Measurements from ENCODE around the gene NEMP2.
"Not testable (repeated sequence)": the region's sequence is repeated elsewhere in the genome, so short reads cannot be mapped to it uniquely, and the experiment has no call there.

NEMP2 gene

DNA sequence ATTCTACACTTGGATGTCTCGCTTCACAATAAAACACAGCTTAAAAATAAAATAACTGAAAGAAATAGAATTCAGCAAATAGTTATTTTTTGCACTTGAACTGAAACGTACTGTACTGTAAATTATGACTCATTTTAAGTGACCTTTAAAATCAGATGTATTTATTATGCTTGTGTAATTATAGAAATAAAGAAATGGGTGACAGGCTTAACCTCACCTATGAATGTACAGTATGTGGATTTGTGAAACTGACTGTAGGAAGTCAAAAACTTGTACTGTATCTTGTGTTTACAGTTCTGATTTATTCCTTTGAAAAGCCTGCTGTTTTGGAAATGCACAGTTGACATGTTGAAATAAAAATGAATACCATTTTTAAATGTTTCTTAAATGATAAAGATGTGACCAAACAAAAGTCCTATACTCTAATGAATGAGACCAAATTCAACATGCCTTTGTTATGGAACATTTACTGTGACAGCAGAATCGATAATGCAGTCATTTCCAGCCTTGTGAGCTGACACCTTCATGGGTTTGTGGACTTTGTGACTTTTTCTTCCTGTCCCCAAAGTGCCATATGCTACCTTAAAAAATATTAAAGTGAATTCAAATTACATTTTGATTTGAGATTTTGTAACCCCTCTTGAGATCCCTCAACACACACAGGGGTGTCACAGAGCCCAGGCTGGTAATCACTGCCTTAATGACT is 32.7 kb downstream of the NEMP2 start:
- H3K4me3 ChIP-seq = no peak overlapping the region
- H3K27me3 ChIP-seq = no peaks in the 10 kb centered on the region
- H4K20me1 ChIP-seq = no peaks in the 10 kb centered on the region
- H3K9me3 ChIP-seq = no peaks in the 10 kb centered on the region
- no peak overlapping the region for H3K4me2 ChIP-seq
- H3K27ac ChIP-seq = no peak overlapping the region
- H3K9ac ChIP-seq = no peak overlapping the region
- peaks cover 3% of the 10 kb centered on the region for H3K4me1 ChIP-seq
- H3K36me3 ChIP-seq = peaks cover 55% of the 10 kb centered on the region
- TF ChIP-seq Cebpa-rat (IDR thresholded peaks at IDR 0.05) = no peak

DNA sequence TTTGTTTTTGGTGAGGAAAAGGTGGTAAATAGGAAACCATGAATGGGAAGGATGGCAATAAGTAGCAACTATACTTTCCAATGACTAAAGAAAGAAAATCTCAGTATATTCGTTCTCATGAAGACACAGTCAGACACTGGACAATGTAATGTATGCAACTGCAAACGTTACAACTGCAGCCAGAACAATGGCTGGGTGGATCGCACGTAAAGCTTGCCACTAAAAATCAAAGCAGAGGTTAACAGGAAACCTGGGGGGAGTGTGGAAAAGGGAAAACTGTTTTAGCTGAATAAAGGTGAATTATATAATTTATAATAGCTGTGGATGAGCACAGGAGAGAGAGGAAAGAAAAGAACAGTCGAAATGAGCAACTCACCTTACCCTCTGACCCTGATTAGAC is 33.3 kb downstream of the NEMP2 start:
- Histone ChIP-seq H3K9ac (no peak overlapping the region), H4K20me1 (no peaks in the 10 kb centered on the region), H3K4me2 (no peak overlapping the region), H3K4me1 (no peaks in the 10 kb centered on the region), H3K4me3 (no peak overlapping the region), H3K36me3 (peaks cover 55% of the 10 kb centered on the region), H3K9me3 (no peaks in the 10 kb centered on the region), H3K27ac (no peak overlapping the region), H3K27me3 (no peaks in the 10 kb centered on the region)
- no peak for TF ChIP-seq Cebpa-rat (IDR thresholded peaks at IDR 0.05)

DNA sequence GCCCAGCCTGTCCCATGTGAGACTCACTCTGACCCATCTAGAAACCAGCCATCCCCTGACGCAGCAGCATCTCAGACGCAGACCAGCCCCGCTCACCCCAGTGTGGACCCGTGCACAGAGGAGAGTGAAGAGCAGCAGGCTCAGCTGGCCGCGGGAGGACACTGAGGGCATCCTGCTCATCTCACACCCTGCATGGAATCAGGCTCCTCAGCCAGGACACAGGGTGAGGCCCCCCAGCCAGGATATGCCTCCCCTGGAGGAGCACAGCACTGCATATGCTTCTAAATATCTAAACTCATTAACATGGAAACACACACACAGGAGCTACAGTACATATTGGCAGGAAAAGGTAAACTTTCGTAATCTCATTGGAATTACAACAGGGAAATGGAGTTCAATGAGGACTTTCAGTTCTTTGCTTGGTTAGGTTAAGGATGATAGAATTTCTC is 34.4 kb downstream of the NEMP2 start:
- no peaks in the 10 kb centered on the region for H3K27me3 ChIP-seq
- H4K20me1 ChIP-seq = no peaks in the 10 kb centered on the region
- H3K9me3 ChIP-seq = no peaks in the 10 kb centered on the region
- H3K4me1 ChIP-seq = no peaks in the 10 kb centered on the region
- peaks cover 46% of the 10 kb centered on the region for H3K36me3 ChIP-seq
- no peak overlapping the region for H3K4me2 ChIP-seq
- no peak overlapping the region for H3K4me3 ChIP-seq
- H3K9ac ChIP-seq = no peak overlapping the region
- H3K27ac ChIP-seq = no peak overlapping the region
- TF ChIP-seq Cebpa-rat (IDR thresholded peaks at IDR 0.05) = no peak

DNA sequence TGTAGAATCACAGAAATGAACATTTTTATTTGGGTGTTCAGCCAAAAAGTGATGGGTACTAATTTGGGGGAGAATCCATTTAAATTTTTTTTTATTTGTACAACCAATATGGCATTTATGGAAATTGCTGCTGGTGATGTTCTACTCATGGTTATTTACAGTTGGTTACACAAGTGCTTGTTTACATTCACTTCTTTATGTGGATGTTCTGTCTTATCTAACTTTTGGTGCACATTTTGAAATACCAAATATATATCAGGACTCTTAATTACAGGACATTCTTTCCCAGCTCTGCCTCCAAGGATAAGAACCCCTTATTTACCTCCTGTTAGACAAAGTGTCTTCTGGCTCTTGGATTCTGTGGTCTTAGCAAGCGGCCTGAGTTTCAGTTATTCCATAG is 35.2 kb downstream of the NEMP2 start:
- no peaks in the 10 kb centered on the region for H3K27me3 ChIP-seq
- TF ChIP-seq Cebpa-rat (IDR thresholded peaks at IDR 0.05) = no peak
- H3K36me3 ChIP-seq = peaks cover 42% of the 10 kb centered on the region
- H3K27ac ChIP-seq = no peak overlapping the region
- H3K4me3 ChIP-seq = no peak overlapping the region
- no peaks in the 10 kb centered on the region for H3K9me3 ChIP-seq
- no peaks in the 10 kb centered on the region for H3K4me1 ChIP-seq
- H3K9ac ChIP-seq = no peak overlapping the region
- no peaks in the 10 kb centered on the region for H4K20me1 ChIP-seq
- no peak overlapping the region for H3K4me2 ChIP-seq

DNA sequence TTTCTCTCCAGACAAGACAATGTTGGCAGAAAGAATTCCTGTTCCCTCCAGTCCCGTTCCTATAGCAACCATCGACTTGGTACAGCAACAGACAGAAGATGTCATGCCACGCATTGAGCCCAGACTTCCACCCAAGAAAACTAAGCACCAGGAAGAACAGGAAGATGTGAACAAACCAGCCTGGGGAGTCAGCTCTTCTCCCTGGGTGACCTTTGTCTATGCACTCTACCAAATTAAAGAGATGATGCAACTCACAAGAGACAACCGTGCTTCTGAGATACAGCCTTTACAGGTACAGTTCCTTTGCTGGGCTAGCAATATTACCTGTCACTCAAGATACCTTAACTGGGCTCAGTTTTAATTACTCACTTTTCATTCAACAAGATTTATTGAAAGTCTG is 37.1 kb downstream of the NEMP2 start:
- TF ChIP-seq Cebpa-rat (IDR thresholded peaks at IDR 0.05) = no peak
- Histone ChIP-seq H3K27ac (no peak overlapping the region), H3K4me2 (no peak overlapping the region), H3K27me3 (no peaks in the 10 kb centered on the region), H3K9me3 (peaks cover 9% of the 10 kb centered on the region; the same call in 1 of the 2 replicates), H3K9ac (no peak overlapping the region), H3K4me1 (no peaks in the 10 kb centered on the region), H3K4me3 (no peak overlapping the region), H3K36me3 (peaks cover 34% of the 10 kb centered on the region), H4K20me1 (no peaks in the 10 kb centered on the region)

DNA sequence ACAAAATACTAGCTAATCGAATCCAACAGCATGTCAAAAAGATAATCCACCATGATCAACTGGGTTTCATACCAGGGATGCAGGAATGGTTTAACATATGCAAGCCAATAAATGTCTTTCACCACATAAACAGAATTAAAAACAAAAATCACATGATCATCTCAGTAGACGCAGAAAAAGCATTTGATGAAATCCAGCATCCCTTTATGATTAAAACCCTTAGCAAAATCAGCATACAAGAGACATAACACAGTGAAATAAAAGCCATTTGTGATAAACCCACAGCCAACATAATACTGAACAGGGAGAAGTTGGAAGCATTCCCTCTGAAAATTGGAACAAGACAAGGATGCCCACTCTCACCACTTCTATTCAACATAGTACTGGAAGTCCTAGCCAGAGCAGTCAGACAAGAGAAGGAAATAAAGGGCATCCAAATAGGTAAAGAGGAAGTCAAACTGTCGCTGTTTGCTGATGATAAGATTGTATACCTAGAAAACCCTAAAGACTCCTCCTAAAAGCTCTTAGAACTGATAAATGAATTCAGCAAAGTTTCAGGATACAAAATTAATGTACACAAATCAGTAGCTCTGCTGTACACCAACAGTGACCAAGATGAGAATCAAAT is 39.8 kb downstream of the NEMP2 start:
- Histone ChIP-seq H3K9me3 (peaks cover 13% of the 10 kb centered on the region), H3K36me3 (peaks cover 42% of the 10 kb centered on the region)
- not testable (repeated sequence) for H4K20me1 ChIP-seq, H3K27ac ChIP-seq, H3K4me1 ChIP-seq, H3K9ac ChIP-seq, H3K4me3 ChIP-seq, H3K27me3 ChIP-seq, H3K4me2 ChIP-seq

DNA sequence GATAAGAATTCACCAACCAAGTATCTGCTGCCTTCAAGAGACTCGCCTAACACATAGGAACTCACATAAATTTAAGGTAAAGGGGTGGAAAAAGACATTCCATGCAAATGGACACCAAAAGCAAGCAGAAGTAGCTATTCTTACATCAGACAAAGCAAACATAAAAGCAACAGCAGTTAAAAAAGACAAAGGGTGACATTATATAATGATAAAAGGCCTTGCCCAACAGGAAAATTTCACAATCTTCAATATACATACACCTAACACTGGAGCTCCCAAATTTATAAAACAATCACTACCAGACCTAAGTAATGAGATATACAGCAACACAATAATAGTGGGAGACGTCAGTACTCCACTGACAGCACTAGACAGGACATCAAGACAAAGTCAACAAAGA is 41.4 kb downstream of the NEMP2 start:
- H4K20me1 ChIP-seq = no peaks in the 10 kb centered on the region
- H3K4me2 ChIP-seq = no peak overlapping the region
- H3K4me1 ChIP-seq = 0 out of 2 replicates have a peak, but pooled peaks cover 4% of the 10 kb centered on the region
- H3K27ac ChIP-seq = no peak overlapping the region
- peaks cover 13% of the 10 kb centered on the region for H3K9me3 ChIP-seq
- TF ChIP-seq Cebpa-rat (IDR thresholded peaks at IDR 0.05) = no peak
- peaks cover 54% of the 10 kb centered on the region for H3K36me3 ChIP-seq
- H3K9ac ChIP-seq = no peak overlapping the region
- no peaks in the 10 kb centered on the region for H3K27me3 ChIP-seq
- no peak overlapping the region for H3K4me3 ChIP-seq

DNA sequence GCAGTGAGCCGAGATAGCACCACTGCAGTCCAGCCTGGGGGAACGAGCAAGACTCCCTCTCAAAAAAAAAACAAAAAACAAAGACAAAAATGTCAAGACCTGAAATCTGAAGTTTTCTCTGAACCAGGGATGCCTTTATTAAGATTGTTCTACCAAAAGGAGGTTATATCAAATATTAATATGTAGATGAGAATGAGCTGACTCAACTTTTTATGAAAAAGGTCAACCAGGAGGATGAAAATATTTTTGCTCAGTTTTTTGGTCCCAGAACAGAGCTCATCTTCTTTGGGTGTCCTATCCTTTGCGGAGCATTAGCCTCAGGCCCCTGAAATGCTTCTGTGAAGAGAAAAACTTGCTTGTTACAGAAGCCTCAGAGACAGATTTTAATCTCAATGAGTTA is 44.0 kb downstream of the NEMP2 start:
- no peaks in the 10 kb centered on the region for H3K27me3 ChIP-seq
- no peak overlapping the region for H3K27ac ChIP-seq
- H4K20me1 ChIP-seq = no peaks in the 10 kb centered on the region
- no peak for TF ChIP-seq Cebpa-rat (IDR thresholded peaks at IDR 0.05)
- peaks cover 13% of the 10 kb centered on the region for H3K9me3 ChIP-seq
- H3K9ac ChIP-seq = no peak overlapping the region
- no peak overlapping the region for H3K4me3 ChIP-seq
- H3K36me3 ChIP-seq = peaks cover 49% of the 10 kb centered on the region
- no peak overlapping the region for H3K4me2 ChIP-seq
- H3K4me1 ChIP-seq = 0 out of 2 replicates have a peak, but pooled peaks cover 4% of the 10 kb centered on the region

DNA sequence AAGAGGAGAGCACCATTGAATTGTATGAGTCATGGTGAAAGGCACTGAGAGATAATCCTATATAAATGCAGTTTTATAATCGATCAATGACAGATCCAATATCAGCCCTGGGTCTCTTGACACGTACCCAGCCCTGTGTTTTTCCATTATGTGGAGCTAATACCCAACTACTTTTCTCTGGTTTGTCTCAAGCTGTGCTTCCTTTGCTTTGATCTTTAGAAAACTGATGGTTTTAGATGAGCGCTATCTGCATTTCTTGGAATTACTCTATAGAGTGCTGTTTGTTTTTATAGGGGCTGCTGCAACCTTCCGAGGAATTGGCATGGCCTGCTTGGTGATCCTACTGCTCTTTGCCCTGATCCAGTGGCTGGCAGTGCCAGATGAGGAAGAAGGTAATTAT is 45.0 kb downstream of the NEMP2 start:
- Histone ChIP-seq H3K36me3 (peaks cover 49% of the 10 kb centered on the region), H3K9ac (no peak overlapping the region), H3K9me3 (peaks cover 13% of the 10 kb centered on the region), H3K27me3 (no peaks in the 10 kb centered on the region), H3K4me3 (no peak overlapping the region), H3K4me2 (no peak overlapping the region), H4K20me1 (no peaks in the 10 kb centered on the region), H3K27ac (no peak overlapping the region), H3K4me1 (0 out of 2 replicates have a peak, but pooled peaks cover 4% of the 10 kb centered on the region)
- no peak for TF ChIP-seq Cebpa-rat (IDR thresholded peaks at IDR 0.05)

DNA sequence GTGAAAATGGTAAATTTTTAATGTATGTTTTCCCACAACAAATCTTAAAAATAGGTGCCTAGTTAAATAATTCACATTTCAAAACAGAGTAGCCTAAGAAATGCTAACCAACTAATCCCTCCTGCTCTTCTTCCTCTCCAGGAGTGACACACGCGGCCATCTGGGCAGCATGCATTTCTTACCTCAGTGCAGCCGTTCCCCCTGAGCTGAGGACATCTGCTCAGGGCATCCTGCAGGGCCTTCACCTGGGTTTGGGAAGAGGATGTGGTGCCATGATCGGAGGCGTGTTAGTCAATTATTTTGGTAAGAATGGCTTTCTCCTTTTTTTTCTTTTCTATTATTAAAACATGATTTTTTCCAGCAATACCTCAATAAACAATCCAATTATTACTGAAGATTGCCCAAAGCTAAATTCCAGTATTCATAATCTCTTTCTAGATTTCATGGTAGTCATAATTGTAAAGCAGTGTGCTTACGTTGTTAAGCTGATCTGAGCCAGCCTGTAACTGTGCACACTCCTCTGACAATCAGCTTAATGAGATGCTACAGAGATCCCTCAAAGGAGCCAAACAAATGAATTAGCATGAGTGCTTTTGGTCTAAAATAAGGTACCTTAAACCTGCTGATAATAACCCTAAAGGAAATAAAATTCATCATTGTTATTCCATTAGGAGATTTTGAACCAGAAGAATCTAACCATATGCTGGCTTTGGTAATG is 45.8 kb downstream of the NEMP2 start:
- no peak for TF ChIP-seq Cebpa-rat (IDR thresholded peaks at IDR 0.05)
- H3K36me3 ChIP-seq = peaks cover 49% of the 10 kb centered on the region
- no peak overlapping the region for H3K27ac ChIP-seq
- no peak overlapping the region for H3K9ac ChIP-seq
- H3K27me3 ChIP-seq = no peaks in the 10 kb centered on the region
- 0 out of 2 replicates have a peak, but pooled peaks cover 4% of the 10 kb centered on the region for H3K4me1 ChIP-seq
- H3K9me3 ChIP-seq = peaks cover 13% of the 10 kb centered on the region
- no peak overlapping the region for H3K4me2 ChIP-seq
- H3K4me3 ChIP-seq = no peak overlapping the region
- no peaks in the 10 kb centered on the region for H4K20me1 ChIP-seq
